Upper lobe of right lung (tissue), 1 donor: ENCODE measurements around the gene EMC1. TPM values are rescaled to one million over a fixed set of nuclear protein-coding genes. Genes with fewer than 3 reads are reported as not detected.

Experiments used
- ATAC-seq: fragments of 200-7000 bp; cut with Tn5 transposase; one replicate; pipeline ENCODE4 v1.9.1; 2020; ENCODE audit warnings: mild to moderate bottlenecking, moderate library complexity
- DNase-seq: peaks from one replicate; pipeline ENCODE4 v3.0.0-alpha.2; 2020
- H3K27ac ChIP-seq: fragments of 200-600 bp; one replicate; pipeline ENCODE4 v1.8.0; 2022
- H3K27me3 ChIP-seq: fragments of 200-600 bp; one replicate; pipeline ENCODE4 v1.8.0; 2022; ENCODE audit warnings: mild to moderate bottlenecking
- H3K36me3 ChIP-seq: fragments of 200-600 bp; one replicate; pipeline ENCODE4 v1.8.0; 2022
- H3K4me1 ChIP-seq: fragments of 200-600 bp; one replicate; pipeline ENCODE4 v1.8.0; 2022
- H3K4me3 ChIP-seq: fragments of 200-600 bp; one replicate; pipeline ENCODE4 v1.8.0; 2022; ENCODE audit warnings: mild to moderate bottlenecking
- H3K9me3 ChIP-seq: fragments of 200-600 bp; one replicate; pipeline ENCODE4 v1.8.0; 2022
- CTCF ChIP-seq: fragments of 200-600 bp; IDR thresholded peaks from one replicate; pipeline ENCODE4 v1.8.0; 2022; ENCODE audit warnings: antibody characterized with exemption
- intact Hi-C: fragments of 100-400 bp; cut with DNase I; formaldehyde crosslinking; loops from one replicate; pipeline ENCODE4 v1.11.0; 2022
- total RNA-seq: library from RNA; stranded (reverse); fragmentation: NEBNext Ultra II Directional; extraction: Animal tissue kit (Norgen Biotek cat#: 25700); gene quantifications from one replicate; pipeline ENCODE4 v1.2.1, GENCODE V29; 2021
- donor health status: DM: no; HTN: yes; CAD: no; lungs with severe emphysema.

EMC1 gene
- total RNA-seq, 1 donor from 2014 or later, result 38.7 TPM

- intact Hi-C loops, result no loop called here
- peaks cover 29% of the 10 kb centered on the region for H3K4me1 ChIP-seq
- H3K4me3 ChIP-seq, result no peak overlapping the region
- peaks cover 45% of the 10 kb centered on the region for H3K36me3 ChIP-seq
- no peaks in the 10 kb centered on the region for H3K27me3 ChIP-seq
- no peak for TF ChIP-seq CTCF
- no peaks in the 10 kb centered on the region for H3K9me3 ChIP-seq
- DNase-seq, result no peak
- no peak overlapping the region for H3K27ac ChIP-seq
- no peak for ATAC-seq
These were observed 3.1 kb upstream of the EMC1 start for GRCh38 chr1:19254416-19254815.

- DNase-seq (no peak), ATAC-seq (no peak)
- Histone ChIP-seq H3K4me1 (peaks cover 29% of the 10 kb centered on the region), H3K27me3 (no peaks in the 10 kb centered on the region), H3K9me3 (no peaks in the 10 kb centered on the region), H3K36me3 (peaks cover 12% of the 10 kb centered on the region), H3K4me3 (peak overlapping the region; percentile 98), H3K27ac (peak overlapping the region; percentile 98)
- intact Hi-C loops, result no loop called here
- TF ChIP-seq CTCF, result no peak
These were observed 557 bp downstream of the EMC1 start for GRCh38 chr1:19250629-19251304.

- intact Hi-C loops, result no loop called here
- TF ChIP-seq CTCF, result peak; percentile 99
- Histone ChIP-seq H3K4me1 (no peaks in the 10 kb centered on the region), H3K4me3 (no peak overlapping the region), H3K27ac (no peak overlapping the region), H3K27me3 (no peaks in the 10 kb centered on the region), H3K36me3 (peaks cover 90% of the 10 kb centered on the region), H3K9me3 (no peaks in the 10 kb centered on the region)
- ATAC-seq (peak; percentile 97), DNase-seq (peak; percentile 77)
These were observed 10.4 kb downstream of the EMC1 start for GRCh38 chr1:19240673-19241538.

- Histone ChIP-seq H3K4me1 (no peaks in the 10 kb centered on the region), H3K27ac (no peak overlapping the region), H3K9me3 (no peaks in the 10 kb centered on the region), H3K36me3 (peaks cover 97% of the 10 kb centered on the region), H3K4me3 (no peak overlapping the region), H3K27me3 (no peaks in the 10 kb centered on the region)
- DNase-seq (no peak), ATAC-seq (peak; percentile 59)
- intact Hi-C loops, result no loop called here
- no peak for TF ChIP-seq CTCF
These were observed 11.4 kb downstream of the EMC1 start for GRCh38 chr1:19239876-19240275.

GRCh38 chr1:19234224-19234623, 17.1 kb downstream of the EMC1 start:
- Histone ChIP-seq H3K27ac (no peak overlapping the region), H3K4me3 (no peak overlapping the region), H3K4me1 (peaks cover 12% of the 10 kb centered on the region), H3K36me3 (peaks cover 98% of the 10 kb centered on the region), H3K27me3 (no peaks in the 10 kb centered on the region), H3K9me3 (no peaks in the 10 kb centered on the region)
- ATAC-seq (no peak), DNase-seq (no peak)
- intact Hi-C loops, result no loop called here
- TF ChIP-seq CTCF, result no peak
